ENCODE measurements around the gene FASLG.

DNA sequence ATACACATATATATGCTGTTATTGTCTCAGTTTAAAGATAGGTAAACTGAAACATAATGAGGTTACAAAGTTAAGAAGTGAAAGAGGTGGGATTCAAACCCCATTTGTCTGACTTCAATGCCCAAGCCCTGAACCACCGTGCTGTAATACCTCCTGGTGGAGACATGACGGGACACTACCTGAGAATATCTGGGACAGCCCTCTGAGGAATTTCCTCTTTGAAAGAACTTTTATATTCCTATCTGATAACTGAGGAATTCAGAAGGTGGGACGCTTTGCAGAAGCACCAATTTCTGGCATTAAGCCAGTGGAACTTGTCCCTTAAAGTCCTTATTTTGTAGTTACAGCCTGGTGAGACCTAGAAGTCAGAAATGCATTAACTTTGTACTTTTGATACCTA, 32.1 kb upstream of the FASLG start:
- TF ChIP-seq POLR2AphosphoS5 (IDR thresholded peaks at IDR 0.05; ENCODE audit: low read depth, low read length), result no peak
- no peak for TF ChIP-seq TAF1 (IDR thresholded peaks at IDR 0.05; ENCODE audit: low read depth, low read length)
